Kidney tubule cell (primary cell): ENCODE results near the gene DEFB113.
"Not testable (repeated sequence)": the region's sequence is repeated elsewhere in the genome, so short reads cannot be mapped to it uniquely, and the experiment has no call there.

Experiments
- DNase-seq: peaks from one replicate; pipeline ENCODE4 v3.0.0-alpha.2; 2018; ENCODE audit warnings: low spot score

The DEFB113 gene

GRCh38 chr6:49969605-49970004 is at the start of gene DEFB113:
DEFB113 (minus strand) TSS chr6:49969625; CDS start chr6:49969625, 0 bp downstream.
- DNase-seq: no peak

GRCh38 chr6:50007819-50008218 is 38.4 kb upstream of the DEFB113 start:
- DNase-seq: peak; percentile 14

GRCh38 chr6:50003139-50003538 is 33.7 kb upstream of the DEFB113 start:
- DNase-seq: no peak

GRCh38 chr6:49995278-49995677 is 25.9 kb upstream of the DEFB113 start:
- no peak for DNase-seq

GRCh38 chr6:49988900-49989299 is 19.5 kb upstream of the DEFB113 start:
- DNase-seq: no peak

- no peak for DNase-seq
Measured at GRCh38 chr6:49987749-49988148, 18.3 kb upstream of the DEFB113 start.

GRCh38 chr6:49986551-49986950 is 17.1 kb upstream of the DEFB113 start:
- no peak for DNase-seq

GRCh38 chr6:49982046-49982445 is 12.6 kb upstream of the DEFB113 start:
- no peak for DNase-seq

- DNase-seq: peak; percentile 27
Measured at GRCh38 chr6:49980898-49981297, 11.5 kb upstream of the DEFB113 start.

GRCh38 chr6:49979584-49979983 is 10.2 kb upstream of the DEFB113 start:
- no peak for DNase-seq

- DNase-seq: no peak
Measured at GRCh38 chr6:49978332-49979226, 9.2 kb upstream of the DEFB113 start.

GRCh38 chr6:49966823-49967222 is 2.6 kb downstream of the DEFB113 start:
- no peak for DNase-seq

- no peak for DNase-seq
Measured at GRCh38 chr6:49966334-49966733, 3.1 kb downstream of the DEFB113 start.

GRCh38 chr6:49964064-49964463 is 5.4 kb downstream of the DEFB113 start, which contains the start of gene DEFB114:
DEFB114 (minus strand) TSS chr6:49964164; CDS start chr6:49964105, 59 bp downstream.
- DNase-seq: no peak

GRCh38 chr6:49958180-49958579 is 11.2 kb downstream of the DEFB113 start:
- no peak for DNase-seq

GRCh38 chr6:49955847-49956246 is 13.6 kb downstream of the DEFB113 start:
- DNase-seq: no peak

- no peak for DNase-seq
Measured at GRCh38 chr6:49951926-49952325, 17.5 kb downstream of the DEFB113 start.

- DNase-seq: no peak
Measured at GRCh38 chr6:49950415-49950751, 19.0 kb downstream of the DEFB113 start.

- no peak for DNase-seq
Measured at GRCh38 chr6:49949062-49949461, 20.4 kb downstream of the DEFB113 start.

GRCh38 chr6:49946835-49947234 is 22.6 kb downstream of the DEFB113 start:
- DNase-seq: no peak

GRCh38 chr6:49944068-49944467 is 25.4 kb downstream of the DEFB113 start:
- not testable (repeated sequence) for DNase-seq

- peak; percentile 35 for DNase-seq
Measured at GRCh38 chr6:49939993-49940498, 29.4 kb downstream of the DEFB113 start.

GRCh38 chr6:49937811-49938210 is 31.6 kb downstream of the DEFB113 start:
- DNase-seq: no peak

- no peak for DNase-seq
Measured at GRCh38 chr6:49937017-49937416, 32.4 kb downstream of the DEFB113 start.
